Endothelial cell of hepatic sinusoid (primary cell): ENCODE measurements around the gene TMEM144.

Source experiments
- in situ Hi-C: cut with HindIII; loops from 2 replicates; pipeline ENCODE4 v1.10.0; 2017; ENCODE audit warnings: low sequenced_read_pairs

Gene TMEM144

GRCh38 chr4:158209825-158210807, at the start of gene TMEM144:
TSS of gene TMEM144 (plus strand) at chr4:158210486. CDS start at chr4:158212668, 2,182 bp downstream.
- in situ Hi-C loops = no loop called here

GRCh38 chr4:158161551-158162354, 48.5 kb upstream of the TMEM144 start:
- in situ Hi-C loops = no loop called here

- in situ Hi-C loops = no loop called here
Observed at GRCh38 chr4:158162631-158163030, 47.7 kb upstream of the TMEM144 start.

GRCh38 chr4:158163941-158164767, 46.1 kb upstream of the TMEM144 start:
- in situ Hi-C loops = no loop called here

GRCh38 chr4:158164768-158165213, 45.5 kb upstream of the TMEM144 start:
- in situ Hi-C loops = no loop called here

- in situ Hi-C loops = no loop called here
Observed at GRCh38 chr4:158166701-158167100, 43.6 kb upstream of the TMEM144 start.

GRCh38 chr4:158168606-158169005, 41.7 kb upstream of the TMEM144 start:
- in situ Hi-C loops = no loop called here

- in situ Hi-C loops = no loop called here
Observed at GRCh38 chr4:158169506-158169905, 40.8 kb upstream of the TMEM144 start.

- in situ Hi-C loops = no loop called here
Observed at GRCh38 chr4:158169931-158170690, 40.2 kb upstream of the TMEM144 start.

- in situ Hi-C loops = no loop called here
Observed at GRCh38 chr4:158170691-158171561, 39.4 kb upstream of the TMEM144 start.

- in situ Hi-C loops = no loop called here
Observed at GRCh38 chr4:158172261-158173258, 37.7 kb upstream of the TMEM144 start, which contains the start of gene GASK1B. TSS of gene GASK1B (minus strand) at chr4:158173025. CDS start at chr4:158171375, 1,650 bp downstream.

- in situ Hi-C loops = loop anchor here (5.0 kb wide), 1 partner anchor 184 kb away; no protein-coding TSS in a partner anchor
Observed at GRCh38 chr4:158176108-158176507, 34.2 kb upstream of the TMEM144 start.

- in situ Hi-C loops = loop anchor here (5.0 kb wide), 1 partner anchor 184 kb away; no protein-coding TSS in a partner anchor
Observed at GRCh38 chr4:158176776-158177175, 33.5 kb upstream of the TMEM144 start.

- in situ Hi-C loops = loop anchor here (5.0 kb wide), 1 partner anchor 187 kb away; no protein-coding TSS in a partner anchor
Observed at GRCh38 chr4:158179465-158179864, 30.8 kb upstream of the TMEM144 start.

- in situ Hi-C loops = no loop called here
Observed at GRCh38 chr4:158181906-158182305, 28.4 kb upstream of the TMEM144 start.

GRCh38 chr4:158182736-158183135, 27.6 kb upstream of the TMEM144 start:
- in situ Hi-C loops = no loop called here

GRCh38 chr4:158186815-158187214, 23.5 kb upstream of the TMEM144 start:
- in situ Hi-C loops = no loop called here
